Mononuclear cell (primary cell): ENCODE measurements around the gene OTUD1. TPM values are rescaled to one million over a fixed set of nuclear protein-coding genes. Genes with fewer than 3 reads are reported as not detected.
A peak's percentile ranks its signal among the peaks of the same experiment; 100 is the strongest.

Experiments
- H3K27me3 ChIP-seq: 2 replicates; pipeline ENCODE4 v1.6.0; 2011; ENCODE audit warnings: low read length, control low read depth; ENCODE audit not compliant: insufficient read depth
- H3K4me1 ChIP-seq: 2 replicates; pipeline ENCODE4 v1.5.1; 2011; ENCODE audit warnings: mild to moderate bottlenecking, low read length, control low read depth; ENCODE audit not compliant: insufficient read depth
- H3K4me3 ChIP-seq: 2 replicates; pipeline ENCODE4 v1.5.1; 2011; ENCODE audit warnings: mild to moderate bottlenecking, low read length, moderate library complexity
- H3K9me3 ChIP-seq: 2 replicates; pipeline ENCODE4 v1.5.1; 2011; ENCODE audit warnings: low read depth, mild to moderate bottlenecking, control low read depth, low read length
- total RNA-seq: library from RNA; depleted of rRNA; stranded (reverse); fragments of >200 nt; gene quantifications from one replicate; pipeline ENCODE4 v1.2.3, GENCODE V29; 2012

OTUD1 gene
- total RNA-seq, 1 donor: 130 TPM

DNA sequence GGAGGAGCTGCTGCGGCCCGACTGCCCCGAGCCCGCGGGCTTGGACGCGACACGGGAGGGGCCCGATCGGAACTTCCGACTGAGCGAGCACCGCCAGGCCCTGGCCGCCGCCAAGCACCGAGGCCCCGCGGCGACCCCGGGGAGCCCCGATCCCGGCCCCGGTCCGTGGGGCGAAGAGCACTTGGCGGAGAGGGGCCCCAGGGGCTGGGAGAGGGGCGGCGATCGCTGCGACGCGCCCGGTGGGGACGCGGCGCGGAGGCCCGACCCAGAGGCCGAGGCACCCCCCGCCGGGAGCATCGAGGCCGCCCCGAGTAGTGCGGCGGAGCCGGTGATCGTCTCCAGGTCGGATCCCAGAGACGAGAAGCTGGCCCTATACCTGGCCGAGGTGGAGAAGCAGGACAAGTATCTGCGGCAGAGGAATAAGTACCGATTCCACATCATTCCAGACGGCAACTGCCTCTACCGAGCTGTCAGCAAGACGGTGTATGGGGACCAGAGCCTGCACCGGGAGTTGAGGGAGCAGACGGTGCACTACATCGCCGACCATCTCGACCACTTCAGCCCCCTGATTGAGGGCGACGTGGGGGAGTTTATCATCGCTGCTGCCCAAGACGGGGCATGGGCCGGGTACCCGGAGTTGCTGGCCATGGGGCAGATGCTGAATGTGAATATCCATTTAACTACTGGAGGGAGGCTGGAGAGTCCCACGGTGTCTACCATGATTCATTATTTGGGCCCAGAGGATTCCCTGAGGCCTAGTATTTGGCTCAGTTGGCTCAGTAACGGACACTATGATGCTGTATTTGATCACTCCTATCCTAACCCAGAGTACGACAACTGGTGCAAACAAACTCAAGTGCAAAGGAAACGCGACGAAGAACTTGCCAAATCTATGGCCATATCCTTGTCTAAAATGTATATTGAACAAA is 1.4 kb downstream of the OTUD1 start:
- no peaks in the 10 kb centered on the region for H3K9me3 ChIP-seq
- peak overlapping the region; percentile 75 for H3K4me3 ChIP-seq
- no peaks in the 10 kb centered on the region for H3K27me3 ChIP-seq
- peaks cover 58% of the 10 kb centered on the region for H3K4me1 ChIP-seq

DNA sequence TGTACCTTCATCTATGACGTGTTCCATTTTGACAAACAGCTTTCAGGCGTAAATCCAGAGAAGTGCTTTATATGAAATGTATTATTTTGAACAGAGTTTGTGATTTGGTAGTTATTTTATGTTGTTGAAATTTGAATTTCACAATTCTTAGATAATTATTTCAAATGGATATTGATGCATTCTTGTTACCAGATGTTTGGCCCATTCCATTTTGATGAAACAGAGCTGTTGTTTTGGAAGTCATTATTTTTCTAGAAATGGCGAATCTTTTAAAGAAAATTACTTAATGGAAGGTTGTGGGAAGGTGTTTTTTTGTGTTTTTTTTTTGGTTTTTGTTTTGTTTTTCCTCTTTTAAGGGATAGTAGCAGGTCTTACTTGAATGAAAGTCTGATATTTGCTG is 2.4 kb downstream of the OTUD1 start:
- Histone ChIP-seq H3K4me1 (peaks cover 52% of the 10 kb centered on the region), H3K4me3 (peak overlapping the region; percentile 75), H3K27me3 (no peaks in the 10 kb centered on the region), H3K9me3 (no peaks in the 10 kb centered on the region)

DNA sequence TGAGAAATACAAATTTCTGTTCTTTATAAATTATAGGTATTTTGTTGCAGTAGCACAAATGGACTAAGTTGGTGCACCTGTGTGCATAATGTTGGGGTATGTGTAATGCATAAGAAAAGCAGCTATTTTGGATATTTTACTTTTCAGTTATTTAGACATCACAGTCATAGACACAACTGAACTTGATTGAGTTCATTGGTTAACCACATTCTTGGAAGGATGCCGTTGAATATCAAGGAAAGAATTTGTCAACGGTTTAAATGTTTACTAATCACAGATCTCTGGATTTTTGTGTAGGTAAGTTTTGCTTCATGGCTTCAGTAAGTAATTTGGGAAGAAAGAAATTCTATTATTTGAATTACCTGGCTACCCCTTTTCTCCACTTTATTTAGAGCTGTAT is 4.1 kb downstream of the OTUD1 start:
- Histone ChIP-seq H3K27me3 (no peaks in the 10 kb centered on the region), H3K9me3 (no peaks in the 10 kb centered on the region), H3K4me1 (peaks cover 43% of the 10 kb centered on the region), H3K4me3 (no peak overlapping the region)

DNA sequence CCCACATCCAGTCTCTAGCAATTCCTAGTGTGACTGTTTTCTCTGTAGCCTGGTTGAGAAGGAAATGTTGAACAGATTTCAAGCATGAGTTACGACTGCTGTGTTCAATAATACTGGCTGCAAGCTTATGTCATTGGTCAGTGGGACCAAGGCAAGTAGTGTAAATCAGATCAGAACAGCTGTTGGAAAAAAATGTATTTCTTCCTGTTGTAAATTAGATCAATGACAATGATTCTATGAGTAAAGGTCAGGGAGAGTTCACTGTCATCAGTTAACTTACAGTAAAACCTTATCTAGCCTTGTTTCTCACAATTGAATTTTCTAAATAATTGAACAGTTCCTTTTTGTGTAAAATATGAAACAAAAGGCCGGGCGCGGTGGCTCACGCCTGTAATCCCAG is 6.7 kb downstream of the OTUD1 start:
- H3K4me1 ChIP-seq: peaks cover 56% of the 10 kb centered on the region
- no peaks in the 10 kb centered on the region for H3K9me3 ChIP-seq
- no peak overlapping the region for H3K4me3 ChIP-seq
- H3K27me3 ChIP-seq: no peaks in the 10 kb centered on the region

DNA sequence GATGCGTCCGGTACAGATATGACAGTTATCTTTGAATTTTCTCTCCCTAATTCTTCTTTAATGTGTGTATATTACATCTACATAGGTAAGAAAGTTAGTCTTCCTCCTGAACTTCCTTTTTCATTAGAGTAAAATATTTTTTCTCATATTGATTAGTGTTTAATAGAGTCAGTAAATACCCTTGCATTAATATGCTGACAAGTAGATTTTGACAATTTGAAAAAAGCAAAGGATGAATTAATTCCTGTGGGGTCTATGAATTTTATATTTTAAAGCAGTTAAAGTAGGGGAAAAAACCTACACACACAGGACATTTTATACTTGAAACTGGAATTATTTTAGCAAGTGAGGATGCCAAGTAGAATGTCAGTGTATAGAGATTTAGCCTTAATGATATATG is 9.4 kb downstream of the OTUD1 start:
- Histone ChIP-seq H3K27me3 (no peaks in the 10 kb centered on the region), H3K4me3 (no peak overlapping the region), H3K9me3 (no peaks in the 10 kb centered on the region), H3K4me1 (peaks cover 56% of the 10 kb centered on the region)

DNA sequence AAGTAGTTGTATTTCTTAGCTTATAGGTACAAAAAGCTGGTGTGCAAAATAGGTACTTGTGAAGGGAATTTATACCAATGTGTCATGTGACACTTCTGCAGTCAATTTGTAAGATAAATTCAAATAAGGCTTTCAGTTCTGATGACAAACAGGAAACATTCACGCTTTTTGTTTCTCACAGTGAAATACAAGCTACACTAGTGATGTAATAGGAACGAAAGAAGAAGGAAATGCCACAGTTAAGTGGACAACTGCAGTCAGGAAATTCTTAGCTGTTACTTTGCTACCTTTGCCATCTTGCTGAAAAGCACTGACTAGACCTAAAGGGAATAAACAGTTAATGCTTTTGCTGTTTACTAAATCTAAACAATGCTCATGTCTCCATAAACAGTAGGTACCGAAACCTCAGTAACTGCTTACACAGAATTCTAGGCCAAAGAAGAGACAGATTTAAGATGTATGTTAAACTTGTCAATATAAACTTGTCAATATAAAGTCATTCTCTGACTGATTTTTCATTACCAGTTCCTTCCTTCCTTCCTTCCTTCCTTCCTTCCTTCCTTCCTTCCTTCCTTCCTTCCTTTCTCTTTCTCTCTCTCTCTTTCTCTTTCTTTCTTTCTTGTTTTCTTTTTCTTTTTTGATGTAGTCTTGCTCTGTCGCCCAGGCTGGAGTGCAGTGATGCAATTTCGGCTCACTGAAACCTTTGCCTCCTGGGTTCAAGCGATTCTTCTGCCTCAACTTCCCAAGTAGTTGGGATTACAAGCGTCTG is 10.1 kb downstream of the OTUD1 start:
- no peaks in the 10 kb centered on the region for H3K27me3 ChIP-seq
- H3K9me3 ChIP-seq: no peaks in the 10 kb centered on the region
- H3K4me1 ChIP-seq: peaks cover 49% of the 10 kb centered on the region
- H3K4me3 ChIP-seq: no peak overlapping the region

GRCh38 chr10:23452033-23452655 is 13.3 kb downstream of the OTUD1 start:
- Histone ChIP-seq H3K4me1 (peaks cover 49% of the 10 kb centered on the region), H3K9me3 (no peaks in the 10 kb centered on the region), H3K27me3 (no peaks in the 10 kb centered on the region), H3K4me3 (no peak overlapping the region)

GRCh38 chr10:23453465-23453864 is 14.6 kb downstream of the OTUD1 start:
- no peaks in the 10 kb centered on the region for H3K9me3 ChIP-seq
- no peaks in the 10 kb centered on the region for H3K27me3 ChIP-seq
- no peak overlapping the region for H3K4me3 ChIP-seq
- peaks cover 41% of the 10 kb centered on the region for H3K4me1 ChIP-seq

GRCh38 chr10:23457632-23458417 is 18.9 kb downstream of the OTUD1 start:
- Histone ChIP-seq H3K27me3 (no peaks in the 10 kb centered on the region), H3K4me3 (no peak overlapping the region), H3K4me1 (no peaks in the 10 kb centered on the region), H3K9me3 (no peaks in the 10 kb centered on the region)

DNA sequence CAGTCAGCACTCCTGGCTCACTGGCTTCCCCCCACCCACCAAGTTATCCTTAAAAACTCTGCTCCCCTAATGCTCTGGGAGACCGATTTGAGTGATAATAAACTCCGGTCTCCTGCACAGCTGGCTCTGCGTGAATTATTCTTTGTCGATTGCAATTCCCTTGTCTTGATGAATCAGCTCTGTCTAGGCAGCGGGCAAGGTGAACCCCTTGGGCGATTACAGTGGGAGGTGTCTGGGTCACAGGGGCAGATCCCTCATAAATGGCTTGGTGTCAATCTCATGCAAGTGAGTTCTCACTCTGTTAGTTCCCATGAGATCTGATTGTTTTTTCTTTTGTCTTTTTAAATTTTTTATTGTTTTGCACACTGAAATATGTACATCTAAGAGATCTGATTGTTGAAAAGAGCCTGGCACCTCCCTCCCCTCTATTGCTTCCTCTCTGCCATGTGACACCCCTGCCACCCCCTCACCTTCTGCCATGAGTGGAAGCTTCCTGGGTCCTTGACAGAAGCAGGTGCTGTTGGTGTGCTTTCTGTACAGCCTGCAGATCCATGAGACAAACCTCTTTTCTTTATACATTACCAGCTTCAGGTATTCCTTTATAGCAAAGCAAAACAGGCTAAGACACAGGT is 20.5 kb downstream of the OTUD1 start:
- H3K4me1 ChIP-seq: no peaks in the 10 kb centered on the region
- no peaks in the 10 kb centered on the region for H3K27me3 ChIP-seq
- H3K9me3 ChIP-seq: no peaks in the 10 kb centered on the region
- no peak overlapping the region for H3K4me3 ChIP-seq

DNA sequence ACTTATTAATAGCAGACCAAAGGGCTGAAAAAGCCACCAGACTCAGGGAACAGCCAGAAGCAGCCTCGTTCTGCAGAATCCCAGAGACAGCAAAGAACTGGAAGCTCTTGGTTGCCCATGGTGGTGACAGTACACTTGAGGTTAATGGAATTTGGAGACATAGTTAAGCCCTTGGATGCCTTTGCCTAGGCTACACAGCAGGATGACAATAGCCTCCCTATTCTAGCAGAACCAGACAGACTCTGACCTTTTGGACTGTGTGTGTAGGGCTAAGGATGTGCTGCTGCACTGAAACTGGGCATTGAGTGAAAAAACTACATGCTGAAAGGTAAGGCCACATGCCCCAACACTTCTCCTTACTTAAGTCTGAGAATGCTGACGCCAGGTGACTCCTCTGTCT is 22.7 kb downstream of the OTUD1 start:
- Histone ChIP-seq H3K4me3 (no peak overlapping the region), H3K4me1 (no peaks in the 10 kb centered on the region), H3K9me3 (no peaks in the 10 kb centered on the region), H3K27me3 (no peaks in the 10 kb centered on the region)

- no peaks in the 10 kb centered on the region for H3K9me3 ChIP-seq
- no peak overlapping the region for H3K4me3 ChIP-seq
- H3K4me1 ChIP-seq: no peaks in the 10 kb centered on the region
- H3K27me3 ChIP-seq: no peaks in the 10 kb centered on the region
Measured at GRCh38 chr10:23467012-23467411, 28.1 kb downstream of the OTUD1 start.

DNA sequence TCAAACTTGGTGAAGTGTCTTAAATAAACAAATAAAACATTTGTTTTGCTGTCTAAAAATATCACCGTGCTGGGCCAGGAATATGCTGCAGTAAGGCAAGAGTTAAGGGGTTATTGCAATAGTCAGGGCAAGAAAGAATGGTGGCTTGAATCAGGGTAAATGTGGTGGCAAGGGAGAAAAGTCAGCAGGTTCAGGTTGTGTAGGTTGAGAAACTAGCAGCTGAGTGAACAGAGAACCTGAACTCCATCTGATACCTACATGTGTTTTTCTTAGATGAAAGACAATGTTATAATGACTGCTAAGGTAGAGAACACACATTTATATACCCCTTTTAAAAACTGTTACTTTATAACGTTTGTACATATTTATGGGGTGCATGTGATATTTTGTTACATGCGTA is 28.7 kb downstream of the OTUD1 start:
- Histone ChIP-seq H3K4me3 (no peak overlapping the region), H3K4me1 (no peaks in the 10 kb centered on the region), H3K27me3 (no peaks in the 10 kb centered on the region), H3K9me3 (no peaks in the 10 kb centered on the region)

- Histone ChIP-seq H3K4me1 (no peaks in the 10 kb centered on the region), H3K9me3 (no peaks in the 10 kb centered on the region), H3K27me3 (no peaks in the 10 kb centered on the region), H3K4me3 (no peak overlapping the region)
Measured at GRCh38 chr10:23469596-23470237, 30.8 kb downstream of the OTUD1 start.
